HG03442 (cell line): ENCODE data around the gene UXT.
"Not testable (repeated sequence)": the region's sequence is repeated elsewhere in the genome, so short reads cannot be mapped to it uniquely, and the experiment has no call there.

ENCODE experiments used
- ATAC-seq: cut with Tn5 transposase; IDR thresholded peaks from one replicate; pipeline ENCODE4 v1.9.1; 2021; ENCODE audit warnings: mild to moderate bottlenecking, moderate library complexity; ENCODE audit not compliant: unreplicated experiment

The UXT gene

DNA sequence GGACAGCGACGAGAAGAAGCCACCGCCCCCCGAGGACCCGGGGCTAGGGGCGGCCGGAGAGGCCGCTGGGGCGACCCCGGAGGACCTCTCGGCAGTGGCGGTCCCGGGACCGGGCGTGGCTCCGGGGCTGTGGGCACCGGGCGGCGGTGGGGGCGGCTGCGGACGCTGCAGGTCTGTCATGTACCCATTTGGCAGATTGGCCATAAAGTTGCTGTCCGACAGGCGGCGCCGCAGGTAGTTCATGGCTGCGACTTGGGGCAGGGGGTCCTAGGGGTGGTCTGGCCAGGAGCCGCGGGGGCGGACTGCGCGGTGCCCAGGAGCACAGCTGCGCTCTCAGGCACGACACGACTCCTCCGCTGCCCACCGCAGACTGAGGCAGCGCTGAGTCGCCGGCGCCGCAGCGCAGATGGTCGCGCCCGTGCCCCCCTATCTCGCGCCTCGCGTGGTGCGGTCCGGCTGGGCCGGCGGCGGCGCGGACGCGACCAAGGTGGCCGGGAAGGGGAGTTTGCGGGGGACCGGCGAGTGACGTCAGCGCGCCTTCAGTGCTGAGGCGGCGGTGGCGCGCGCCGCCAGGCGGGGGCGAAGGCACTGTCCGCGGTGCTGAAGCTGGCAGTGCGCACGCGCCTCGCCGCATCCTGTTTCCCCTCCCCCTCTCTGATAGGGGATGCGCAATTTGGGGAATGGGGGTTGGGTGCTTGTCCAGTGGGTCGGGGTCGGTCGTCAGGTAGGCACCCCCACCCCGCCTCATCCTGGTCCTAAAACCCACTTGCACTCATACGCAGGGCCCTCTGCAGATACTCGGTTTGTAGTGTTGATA lies 39.3 kb downstream of the UXT start, which contains the start of gene SYN1:
Gene SYN1, minus strand, starts transcription at position 372 of the 817 bp plus-strand sequence. Its CDS starts 129 bp downstream, at position 243.
- peak; percentile 77 for ATAC-seq

DNA sequence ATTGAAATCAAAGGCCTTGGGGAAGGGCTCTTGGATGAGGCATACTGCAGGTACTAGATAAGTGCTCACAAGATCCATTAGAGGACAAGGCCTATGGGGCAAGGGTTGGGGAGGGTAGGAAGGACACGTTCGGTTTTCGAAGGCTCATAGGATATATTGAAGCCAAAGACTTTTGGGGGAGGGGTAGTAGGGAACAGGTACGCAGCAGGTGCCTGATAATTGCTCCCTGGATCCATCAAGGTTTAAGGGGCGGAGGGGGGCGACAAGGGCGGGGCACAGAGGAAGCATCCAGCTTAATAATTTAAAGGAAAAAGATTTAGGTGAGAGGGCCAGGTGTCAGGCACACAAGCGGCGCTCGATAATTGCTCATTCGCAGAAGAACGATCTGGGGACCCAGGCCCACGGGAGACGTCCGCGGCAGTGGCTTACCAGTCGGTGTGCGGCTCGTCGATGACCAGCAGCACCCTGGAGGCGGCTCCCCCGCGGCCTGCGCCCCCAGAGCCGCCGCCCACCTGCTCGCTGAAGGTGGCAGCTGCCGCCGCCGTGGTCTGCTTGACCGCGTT lies 40.0 kb downstream of the UXT start:
- ATAC-seq = no peak

DNA sequence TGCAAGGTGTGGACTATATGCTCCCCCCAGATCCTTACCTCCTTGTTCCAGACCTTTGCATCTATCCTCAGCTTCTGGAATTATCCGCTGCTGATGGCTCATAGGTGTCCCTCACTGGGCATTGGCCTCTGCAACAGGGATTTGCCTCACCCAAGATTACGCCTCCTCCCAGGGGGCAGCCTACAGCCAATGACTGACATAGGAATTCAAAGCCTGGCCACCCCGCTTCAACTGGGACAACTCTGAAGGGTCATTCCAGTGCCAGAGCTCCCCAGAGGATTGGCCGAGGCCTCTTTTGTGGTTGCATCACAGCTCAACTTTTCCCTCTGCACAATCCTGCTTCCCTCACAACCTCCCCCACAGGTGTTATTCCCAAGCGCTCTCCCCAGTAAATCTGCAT lies 44.4 kb downstream of the UXT start:
- ATAC-seq = no peak

DNA sequence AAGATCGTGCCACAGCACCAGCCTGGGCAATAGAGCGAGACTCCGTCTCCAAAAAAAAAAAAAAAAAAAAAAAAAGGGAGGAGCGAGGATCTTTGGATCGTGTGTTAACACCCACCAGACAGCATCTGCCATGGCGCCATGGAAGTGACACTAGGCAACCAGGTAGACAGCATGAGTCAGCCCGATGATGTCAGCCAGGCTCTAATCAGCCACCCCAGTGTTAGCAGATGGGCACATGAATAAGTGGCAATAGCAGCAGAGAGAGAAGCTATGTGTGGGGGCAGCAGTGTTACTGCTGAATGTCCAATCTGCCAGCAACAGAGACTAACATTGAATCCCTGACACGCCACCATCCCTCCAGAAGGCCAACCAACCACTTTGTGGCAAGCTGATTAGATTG lies 45.9 kb downstream of the UXT start:
- ATAC-seq = no peak

DNA sequence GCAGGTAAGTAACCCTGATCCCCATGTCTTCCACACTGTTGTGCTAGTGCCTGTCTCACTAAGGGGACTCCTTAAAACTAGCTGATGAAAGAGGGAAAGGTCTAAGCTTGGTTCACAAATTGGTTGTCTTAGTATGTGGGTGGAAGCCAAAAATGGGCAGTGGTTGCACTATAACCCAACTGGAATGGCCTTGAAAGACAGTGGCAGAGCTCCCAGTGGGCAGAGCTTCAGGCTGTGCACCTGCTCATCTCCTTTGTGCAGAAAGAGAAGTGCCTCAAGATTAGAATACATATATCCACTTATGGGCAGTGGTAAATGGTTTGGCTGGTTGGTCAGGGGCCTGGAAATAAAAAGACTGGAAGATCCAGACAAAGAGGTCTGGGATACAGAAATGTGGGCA lies 46.6 kb downstream of the UXT start:
- ATAC-seq = no peak

DNA sequence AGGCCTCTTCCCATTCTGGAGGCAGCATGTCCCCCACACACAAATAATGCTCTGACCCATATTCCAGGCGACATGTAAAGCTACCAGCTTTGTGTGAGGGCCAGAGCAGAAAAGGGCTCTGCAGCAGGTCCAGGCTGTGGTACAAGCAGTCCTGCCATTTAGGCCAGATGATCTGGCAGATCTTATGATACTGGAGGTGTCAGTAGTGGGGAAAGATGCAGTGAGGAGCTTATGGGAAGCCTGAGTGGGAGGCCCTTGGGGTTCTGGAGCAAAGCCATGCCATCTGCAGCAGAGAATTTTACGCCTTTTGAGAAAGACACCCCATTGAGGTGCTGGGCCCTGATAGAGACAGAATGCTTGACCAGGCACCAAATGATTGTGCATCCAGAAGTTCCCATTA lies 47.1 kb downstream of the UXT start:
- ATAC-seq = no peak

DNA sequence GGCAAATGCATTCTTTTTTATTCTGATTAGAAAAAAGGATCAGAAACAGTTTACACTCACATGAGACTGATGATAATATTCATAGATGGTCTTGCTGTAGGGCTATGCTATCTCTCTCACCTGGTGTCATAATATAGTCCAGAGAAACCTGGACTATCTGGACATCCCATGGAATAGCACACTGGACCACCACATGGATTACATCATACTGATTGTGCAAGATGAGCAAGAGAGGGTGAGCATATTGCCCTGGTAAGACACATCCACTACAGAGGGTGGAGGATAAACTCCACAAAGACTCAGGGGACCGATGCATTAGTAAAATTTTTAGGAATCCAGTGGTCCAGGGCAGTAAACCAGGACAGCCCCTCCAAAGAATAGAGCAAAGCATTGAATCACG lies 47.5 kb downstream of the UXT start:
- no peak for ATAC-seq

DNA sequence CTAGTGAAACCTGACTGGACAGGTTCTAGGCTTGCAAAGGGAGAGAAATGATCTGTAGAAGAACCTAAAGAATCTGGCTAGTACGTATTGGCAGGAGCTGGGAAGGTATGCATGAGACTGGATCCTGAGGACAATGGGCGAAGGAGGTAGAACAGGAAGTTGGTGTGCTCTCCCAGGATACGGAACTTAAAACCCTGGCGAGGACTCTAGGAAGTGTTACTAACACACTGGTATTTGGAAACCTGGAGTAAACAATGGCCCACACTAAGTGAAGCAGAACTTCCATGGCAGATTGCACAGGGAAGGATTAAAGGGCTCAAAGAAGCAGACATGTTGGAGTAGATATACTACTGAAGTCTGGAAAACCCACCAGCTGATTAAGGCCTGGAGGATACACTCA lies 48.5 kb downstream of the UXT start:
- no peak for ATAC-seq

DNA sequence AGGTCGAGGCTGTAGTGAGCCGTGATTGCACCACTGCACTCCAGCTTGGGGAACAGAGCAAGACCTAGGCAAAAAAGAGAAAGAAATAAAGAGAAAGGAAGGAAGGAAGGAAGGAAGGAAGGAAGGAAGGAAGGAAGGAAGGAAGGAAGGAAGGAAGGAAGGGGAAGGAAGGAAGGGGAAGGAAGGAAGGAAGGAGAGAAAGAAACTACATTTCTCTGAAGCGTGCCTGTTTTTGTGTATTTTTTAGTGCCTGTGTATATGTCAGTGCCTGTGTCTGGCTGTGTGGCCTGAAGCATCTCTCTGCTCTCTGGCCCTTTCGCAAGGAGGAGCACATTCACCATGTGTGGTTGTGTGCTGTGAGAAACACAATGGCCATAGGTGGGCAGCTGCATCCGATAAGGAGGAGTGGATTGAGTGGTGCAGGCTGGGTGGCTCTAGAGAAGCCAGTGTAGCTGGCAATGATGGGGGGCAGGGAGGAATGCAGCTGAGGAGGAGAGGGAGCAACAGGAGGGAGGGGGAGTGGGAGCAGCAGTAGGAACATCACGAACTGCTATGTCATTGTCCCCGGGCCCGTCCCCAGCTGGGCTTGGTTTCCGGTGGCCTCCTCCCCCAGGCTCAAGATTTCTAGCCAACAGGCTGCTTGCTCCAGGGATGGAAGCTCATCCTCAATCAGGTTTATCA lies 50.7 kb downstream of the UXT start:
- no peak for ATAC-seq

DNA sequence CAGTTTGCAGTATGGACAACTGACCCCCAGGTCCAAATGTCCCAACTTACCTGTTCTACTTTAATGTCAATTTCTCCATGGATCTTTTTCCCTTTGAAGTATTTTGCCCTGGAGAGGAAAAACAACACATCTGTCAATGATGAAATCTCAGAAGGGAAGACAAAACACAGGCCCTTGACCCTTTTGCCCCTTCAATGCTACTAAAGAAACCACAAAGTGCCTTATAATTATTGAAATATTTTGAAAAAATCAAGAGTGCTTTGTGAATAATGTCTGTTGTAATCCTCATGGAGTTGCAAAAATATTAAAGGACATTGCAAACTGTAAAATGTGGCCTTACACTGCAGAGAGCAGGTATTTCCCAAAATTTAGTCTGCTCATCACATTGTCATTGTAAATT lies 51.9 kb downstream of the UXT start:
- ATAC-seq = no peak

DNA sequence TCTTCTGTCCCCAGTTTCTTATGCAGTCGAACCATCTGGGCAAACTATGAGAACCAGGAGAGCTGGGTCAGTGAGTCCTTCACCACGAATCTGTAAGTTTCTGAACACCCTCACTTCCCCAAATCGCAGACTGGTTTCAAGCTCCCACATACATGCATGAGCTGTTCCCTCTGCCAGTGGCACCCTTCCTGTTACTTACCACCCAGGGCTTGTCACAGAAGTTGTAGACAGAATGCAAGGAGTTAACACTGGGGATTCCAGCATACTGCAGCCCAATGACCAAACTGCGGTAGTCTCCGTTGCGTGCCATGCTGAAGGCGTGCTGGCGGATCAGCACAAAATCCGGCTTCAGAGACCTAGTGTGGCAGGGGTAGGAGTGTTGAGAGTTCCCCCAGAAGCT lies 54.0 kb downstream of the UXT start:
- no peak for ATAC-seq

DNA sequence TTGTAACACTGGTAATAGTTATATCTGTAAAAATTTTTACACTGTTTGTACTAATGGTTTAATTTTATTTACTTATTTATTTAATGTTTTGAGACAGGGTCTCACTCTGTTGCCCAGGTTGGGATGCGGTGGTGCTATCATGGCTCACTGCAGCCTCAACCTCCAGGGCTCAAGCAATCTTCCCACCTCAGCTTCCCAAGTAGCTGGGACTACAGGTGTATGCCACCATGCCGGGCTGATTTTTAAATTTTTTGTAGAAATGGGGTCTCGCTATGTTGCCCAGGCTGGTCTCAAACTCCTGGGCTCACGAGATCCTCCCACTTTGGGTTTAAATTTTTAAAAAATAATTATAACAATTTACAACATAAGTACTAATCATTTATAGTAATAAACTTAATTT lies 55.9 kb downstream of the UXT start:
- not testable (repeated sequence) for ATAC-seq
